Measurements from ENCODE around the gene RAPGEF2.
A peak's percentile ranks its signal among the peaks of the same experiment; 100 is the strongest.
"Not testable (repeated sequence)": the region's sequence is repeated elsewhere in the genome, so short reads cannot be mapped to it uniquely, and the experiment has no call there.

Gene RAPGEF2

DNA sequence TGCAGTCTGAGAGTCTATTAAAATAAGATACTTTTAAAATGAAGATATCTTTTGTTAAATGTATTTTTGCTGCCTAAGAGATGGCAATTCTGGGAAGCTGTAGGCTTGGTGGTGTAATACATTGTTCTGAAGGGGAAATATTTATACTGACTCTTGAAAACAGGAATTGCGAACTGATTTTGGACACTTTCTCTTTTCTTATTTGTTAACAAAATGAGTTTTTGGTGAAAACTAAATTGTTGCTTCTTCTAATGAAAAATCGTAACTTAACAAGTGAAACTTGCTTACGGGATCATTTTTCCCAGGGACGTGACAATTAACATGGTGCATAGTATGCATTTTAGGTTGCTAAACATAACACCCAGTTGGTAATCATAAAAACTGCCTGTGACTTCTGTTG is 71.0 kb downstream of the RAPGEF2 start:
- H3K4me3 Mint-ChIP-seq = no peak overlapping the region
- no peak for ATAC-seq (replicated peaks)
- H3K4me1 Mint-ChIP-seq = peaks cover 36 to 70% of the 10 kb centered on the region in 2 donors
- no peak overlapping the region for H3K27ac Mint-ChIP-seq
- peaks cover 6 to 9% of the 10 kb centered on the region in 2 donors for H3K27me3 Mint-ChIP-seq
- H3K36me3 Mint-ChIP-seq = no peaks in the 10 kb centered on the region
- no peak for DNase-seq
- no peaks in the 10 kb centered on the region for H3K9me3 Mint-ChIP-seq

DNA sequence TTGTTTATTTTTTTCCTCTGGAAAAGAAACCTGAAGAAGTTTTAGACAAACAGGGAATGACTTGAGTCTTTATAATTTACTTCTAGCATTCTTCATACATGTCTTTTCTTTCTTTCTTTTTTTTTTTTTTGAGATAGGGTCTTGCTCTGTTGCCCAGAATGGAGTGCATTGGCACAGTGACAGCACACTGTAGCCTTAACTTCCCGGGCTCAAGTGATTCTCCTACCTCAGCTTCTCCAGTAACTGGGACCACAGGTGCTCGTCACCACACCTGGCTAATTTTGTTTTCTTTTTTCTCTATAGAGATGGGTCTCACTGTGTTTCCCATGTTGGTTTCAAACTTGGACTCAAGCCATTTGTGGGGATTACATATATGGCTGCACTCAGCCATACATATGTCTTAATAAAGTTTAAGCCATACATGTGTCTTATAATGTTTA is 71.8 kb downstream of the RAPGEF2 start:
- Mint-ChIP-seq H3K4me1 (peaks cover 42 to 75% of the 10 kb centered on the region in 2 donors), H3K4me3 (no peak overlapping the region), H3K9me3 (no peaks in the 10 kb centered on the region), H3K36me3 (no peaks in the 10 kb centered on the region), H3K27me3 (peaks cover 6 to 9% of the 10 kb centered on the region in 2 donors), H3K27ac (no peak overlapping the region)
- ATAC-seq (replicated peaks) = no peak
- no peak for DNase-seq

DNA sequence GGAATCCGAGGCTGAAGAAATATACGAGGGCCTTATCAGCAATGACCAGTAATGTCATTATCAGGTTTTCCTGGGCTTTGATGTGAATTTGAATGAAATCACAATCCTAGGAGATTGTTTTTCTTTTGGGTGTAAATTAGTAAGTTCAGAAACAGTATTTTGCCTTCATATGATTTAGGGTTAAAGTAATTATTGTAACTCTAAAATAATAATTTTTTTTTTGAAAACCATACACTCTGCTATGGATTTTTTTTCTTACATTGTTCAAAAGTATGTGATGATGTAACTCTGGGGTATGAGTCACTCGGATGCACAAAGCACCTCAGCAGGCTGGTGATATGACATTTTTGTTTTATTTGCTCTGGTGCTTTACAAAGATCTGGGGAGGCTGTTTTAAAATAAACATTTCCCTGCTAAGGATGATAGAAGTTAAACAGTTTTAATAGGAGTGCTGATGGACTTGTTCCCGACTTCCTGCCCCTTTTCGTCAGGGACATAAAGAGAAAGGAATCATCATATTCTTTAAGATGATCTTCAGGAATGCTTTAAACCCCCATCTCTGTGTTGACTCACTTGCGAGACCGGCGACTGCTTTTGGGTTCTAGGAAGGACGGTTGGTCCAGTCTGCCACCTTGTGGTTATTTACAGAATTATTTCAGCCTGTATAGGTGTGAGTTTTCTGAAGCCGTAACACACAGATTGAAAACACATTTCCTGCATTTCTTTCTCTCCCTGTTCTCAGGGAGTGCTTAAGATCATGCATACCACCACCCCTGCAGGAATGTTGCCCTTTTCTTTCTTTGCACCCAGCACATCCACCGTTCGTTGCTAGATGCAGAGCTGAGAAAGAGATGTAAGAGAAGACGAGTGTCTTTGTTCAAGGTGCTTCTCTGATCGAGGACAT is 72.5 kb downstream of the RAPGEF2 start:
- peak; percentile 82 to 85 for ATAC-seq (replicated peaks)
- Mint-ChIP-seq H3K36me3 (no peaks in the 10 kb centered on the region), H3K4me1 (peaks cover 45 to 75% of the 10 kb centered on the region in 2 donors), H3K27ac (no peak overlapping the region), H3K27me3 (peaks cover 6 to 15% of the 10 kb centered on the region in 2 donors), H3K9me3 (no peaks in the 10 kb centered on the region), H3K4me3 (peak overlapping the region; percentile 7 to 34)
- peak; percentile 33 for DNase-seq

DNA sequence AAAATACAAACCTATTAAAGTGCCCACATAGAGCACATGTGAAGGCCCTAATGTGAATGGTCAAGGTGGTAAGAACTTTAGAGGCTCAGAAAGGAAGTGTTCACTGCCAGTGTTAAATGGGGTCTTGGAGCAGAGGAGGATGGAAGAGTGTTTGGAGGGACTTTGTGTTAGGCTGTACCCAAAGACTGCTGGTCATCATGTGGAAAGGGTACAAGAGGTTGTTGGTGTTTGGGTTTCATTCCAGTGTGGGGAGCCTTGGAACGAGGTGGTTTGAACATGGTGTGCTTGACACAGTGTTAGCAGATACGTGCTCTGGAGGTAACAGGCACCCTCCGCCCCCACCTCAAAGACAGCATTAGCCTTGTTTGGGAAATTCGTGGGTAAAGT is 73.1 kb downstream of the RAPGEF2 start:
- peaks cover 42 to 70% of the 10 kb centered on the region in 2 donors for H3K4me1 Mint-ChIP-seq
- DNase-seq (no peak), ATAC-seq (replicated peaks) (no peak)
- no peaks in the 10 kb centered on the region for H3K9me3 Mint-ChIP-seq
- H3K27ac Mint-ChIP-seq = no peak overlapping the region
- H3K4me3 Mint-ChIP-seq = peak overlapping the region in 1 of 2 donors; percentile 7
- H3K27me3 Mint-ChIP-seq = peaks cover 6 to 15% of the 10 kb centered on the region in 2 donors
- H3K36me3 Mint-ChIP-seq = no peaks in the 10 kb centered on the region

DNA sequence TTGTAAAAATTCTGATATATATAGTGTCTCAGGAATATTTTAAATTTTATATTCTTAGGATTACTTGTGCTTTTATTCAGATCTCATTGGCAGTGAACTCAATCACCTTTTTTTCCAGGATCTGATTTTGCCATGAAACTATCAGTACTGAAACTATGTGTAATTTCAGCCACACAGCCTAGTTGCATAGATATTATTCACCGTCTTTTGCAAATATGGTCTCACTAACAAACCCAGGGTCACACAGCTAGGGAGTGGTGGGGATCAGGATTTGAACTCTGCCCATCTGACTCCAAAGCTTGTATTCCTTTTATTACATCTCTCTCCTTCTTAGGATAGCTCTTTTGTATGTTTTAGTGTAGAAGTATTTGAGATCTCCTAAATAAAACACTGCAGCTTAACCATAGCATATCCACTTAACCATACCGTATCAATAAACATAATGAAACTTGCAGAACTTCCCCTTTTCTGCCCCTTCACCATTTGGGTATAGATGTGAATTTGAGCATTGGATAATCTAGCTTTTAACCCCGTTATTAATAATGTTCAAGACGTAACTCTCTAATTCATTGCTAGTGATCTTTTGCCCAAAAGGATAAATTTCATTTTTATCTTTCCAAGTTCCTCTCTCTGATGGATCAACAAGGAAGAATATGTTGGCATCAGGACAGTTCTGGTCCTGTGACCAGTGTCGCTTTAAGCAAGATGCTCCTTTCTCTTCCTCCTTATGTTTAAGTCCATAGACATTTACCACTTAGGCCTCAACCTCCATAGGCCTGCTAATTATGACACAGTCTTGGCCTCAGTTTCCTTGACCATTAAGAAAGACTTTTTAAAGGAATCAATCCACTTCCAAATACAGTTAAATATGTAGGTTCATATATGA is 74.6 kb downstream of the RAPGEF2 start:
- no peak overlapping the region for H3K4me3 Mint-ChIP-seq
- DNase-seq = no peak
- H3K27ac Mint-ChIP-seq = no peak overlapping the region

DNA sequence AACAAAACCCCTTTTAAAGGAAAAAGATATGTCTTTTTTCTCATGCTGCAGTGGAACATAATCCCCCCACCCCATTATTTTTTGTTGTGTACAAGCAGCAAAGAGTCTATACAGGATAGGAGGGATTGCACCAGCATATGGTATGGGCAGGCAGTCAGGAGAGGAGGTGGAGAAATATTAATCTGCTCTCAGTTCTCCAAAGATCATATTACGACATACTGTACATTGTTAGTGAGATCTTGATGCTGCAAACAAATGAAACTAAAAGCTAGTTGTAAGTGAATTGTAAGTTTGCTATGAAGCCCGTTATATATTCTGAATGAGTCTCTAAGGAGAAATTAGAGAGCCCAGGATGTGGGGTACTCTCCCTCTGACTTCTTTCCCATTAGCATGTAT is 75.3 kb downstream of the RAPGEF2 start:
- peaks cover 6 to 15% of the 10 kb centered on the region in 2 donors for H3K27me3 Mint-ChIP-seq
- DNase-seq = no peak
- ATAC-seq (replicated peaks) = peak in 1 of 2 donors; percentile 28
- H3K9me3 Mint-ChIP-seq = no peaks in the 10 kb centered on the region
- no peak overlapping the region for H3K4me3 Mint-ChIP-seq
- peaks cover 32 to 52% of the 10 kb centered on the region in 2 donors for H3K4me1 Mint-ChIP-seq
- no peaks in the 10 kb centered on the region for H3K36me3 Mint-ChIP-seq
- H3K27ac Mint-ChIP-seq = no peak overlapping the region

More for the DNA sequence above, 74.6 kb downstream of the RAPGEF2 start:
- no peaks in the 10 kb centered on the region for H3K9me3 Mint-ChIP-seq
- no peaks in the 10 kb centered on the region for H3K36me3 Mint-ChIP-seq
- peaks cover 6 to 15% of the 10 kb centered on the region in 2 donors for H3K27me3 Mint-ChIP-seq
- ATAC-seq (replicated peaks) = peak; percentile 71 to 80
- H3K4me1 Mint-ChIP-seq = peaks cover 33 to 58% of the 10 kb centered on the region in 2 donors

DNA sequence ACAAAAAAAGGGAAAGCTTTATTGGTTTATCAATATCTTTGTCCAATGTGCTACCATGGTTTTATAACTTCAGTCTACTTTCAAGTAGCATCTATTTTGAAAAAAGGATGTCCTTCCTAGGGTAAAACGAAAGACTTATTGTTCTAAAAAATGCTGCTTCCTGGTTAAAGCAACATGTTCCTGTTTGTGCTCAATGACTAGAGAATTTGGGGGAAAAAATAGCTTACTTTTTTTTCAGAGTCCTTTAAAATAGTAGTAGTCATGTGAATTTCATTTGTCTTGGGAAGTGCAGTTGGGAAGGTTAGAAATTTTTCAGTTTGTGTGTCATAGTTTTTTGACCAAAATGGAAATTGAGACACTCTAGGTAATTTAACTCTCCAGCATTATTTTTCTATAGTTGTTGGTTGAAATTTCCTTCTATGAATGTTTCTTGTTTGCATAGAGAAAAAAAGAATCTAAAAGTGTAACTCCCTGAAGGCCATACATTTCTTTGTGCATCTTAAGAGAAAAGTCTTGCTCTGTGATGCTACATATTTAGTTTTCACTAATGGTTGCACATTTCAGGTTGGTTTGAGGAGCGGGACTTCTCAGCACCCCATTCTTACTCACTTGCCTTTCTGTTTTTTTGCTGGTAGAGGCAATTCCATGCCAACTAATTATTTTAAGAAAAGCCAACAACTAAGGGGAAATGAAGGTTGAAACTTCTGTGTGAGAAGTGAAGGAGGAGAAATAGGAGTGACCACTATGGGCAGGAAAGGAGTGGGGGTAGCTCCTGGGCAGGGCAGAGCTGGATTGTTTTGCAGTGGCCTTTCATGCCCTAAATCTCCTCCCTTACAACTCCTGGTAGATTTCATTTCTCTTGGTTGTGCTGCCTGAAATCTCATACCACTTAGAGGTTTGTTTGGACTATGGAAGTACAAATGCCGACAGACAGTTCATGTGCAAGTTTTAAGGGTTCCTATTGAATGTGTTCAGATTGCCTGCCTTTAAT is 76.4 kb downstream of the RAPGEF2 start:
- Mint-ChIP-seq H3K36me3 (no peaks in the 10 kb centered on the region), H3K27ac (no peak overlapping the region), H3K4me1 (peaks cover 28 to 42% of the 10 kb centered on the region in 2 donors), H3K27me3 (peaks cover 6 to 15% of the 10 kb centered on the region in 2 donors), H3K4me3 (peak overlapping the region; percentile 54 to 72), H3K9me3 (no peaks in the 10 kb centered on the region)
- ATAC-seq (replicated peaks) = no peak
- no peak for DNase-seq

DNA sequence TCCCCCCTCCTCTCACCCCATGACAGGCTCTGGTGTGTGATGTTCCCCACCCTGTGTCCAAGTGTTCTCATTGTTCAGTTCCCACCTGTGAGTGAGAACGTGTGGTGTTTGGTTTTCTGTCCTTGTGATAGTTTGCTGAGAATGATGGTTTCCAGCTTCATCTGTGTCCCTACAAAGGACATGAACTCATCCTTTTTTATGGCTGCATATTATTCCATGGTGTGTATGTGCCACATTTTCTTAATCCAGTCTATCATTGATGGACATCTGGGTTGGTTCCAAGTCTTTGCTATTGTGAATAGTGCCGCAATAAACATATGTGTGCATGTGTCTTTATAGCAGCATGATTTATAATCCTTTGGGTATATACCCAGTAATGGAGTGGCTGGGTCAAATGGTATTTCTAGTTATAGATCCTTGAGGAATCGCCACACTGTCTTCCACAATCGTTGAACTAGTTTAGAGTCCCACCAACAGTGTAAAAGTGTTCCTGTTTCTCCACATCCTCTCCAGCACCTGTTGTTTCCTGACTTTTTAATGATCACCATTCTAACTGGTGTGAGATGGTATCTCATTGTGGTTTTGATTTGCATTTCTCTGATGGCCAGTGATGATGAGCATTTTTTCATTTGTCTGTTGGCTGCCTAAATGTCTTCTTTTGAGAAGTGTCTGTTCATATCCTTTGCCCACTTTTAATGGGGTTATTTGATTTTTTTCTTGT is 81.2 kb downstream of the RAPGEF2 start:
- not testable (repeated sequence) for H3K9me3 Mint-ChIP-seq; DNase-seq; H3K27ac Mint-ChIP-seq; ATAC-seq (replicated peaks); H3K27me3 Mint-ChIP-seq; H3K4me3 Mint-ChIP-seq; H3K36me3 Mint-ChIP-seq
- peaks cover 18 to 25% of the 10 kb centered on the region in 2 donors for H3K4me1 Mint-ChIP-seq

DNA sequence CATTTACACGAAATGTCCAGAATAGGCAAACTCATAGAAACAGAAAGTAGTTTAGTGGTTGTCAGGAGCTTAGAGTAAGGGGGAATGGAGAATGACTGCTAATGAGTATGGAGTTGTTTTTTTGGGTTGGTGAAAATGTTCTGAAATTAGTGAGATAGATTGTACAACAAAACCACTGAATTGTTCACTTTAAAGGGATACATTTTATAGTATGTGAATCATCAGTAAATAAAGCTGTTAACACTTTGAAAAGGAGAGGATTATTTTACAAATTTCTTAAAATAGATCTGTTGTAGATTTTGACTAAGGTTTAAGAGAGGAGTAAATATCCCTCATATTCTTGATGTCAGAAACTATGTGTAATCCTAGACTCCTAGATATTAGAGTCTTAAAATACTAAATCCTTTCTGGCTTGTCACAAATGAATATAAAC is 82.7 kb downstream of the RAPGEF2 start:
- H3K4me3 Mint-ChIP-seq = no peak overlapping the region

DNA sequence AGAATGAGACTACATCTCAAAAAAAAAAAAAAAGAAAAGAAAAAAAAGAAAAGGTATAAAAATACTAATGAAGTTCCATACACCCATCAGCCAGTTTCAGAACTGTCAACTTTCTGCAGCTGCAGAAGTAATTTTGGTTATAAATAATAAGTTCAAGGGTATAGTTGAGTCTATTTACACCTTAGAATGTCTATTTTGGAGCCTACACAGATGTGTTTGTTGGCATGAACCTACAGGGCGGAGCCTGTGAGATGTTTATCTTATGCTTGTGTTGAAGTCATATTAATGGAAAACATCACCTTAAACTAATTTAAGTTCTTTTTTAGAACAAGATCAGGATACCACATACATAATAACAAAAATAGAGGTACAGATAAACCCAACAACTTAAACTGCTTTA is 85.8 kb downstream of the RAPGEF2 start:
- no peaks in the 10 kb centered on the region for H3K27me3 Mint-ChIP-seq
- ATAC-seq (replicated peaks) (no peak), DNase-seq (no peak)
- no peak overlapping the region for H3K27ac Mint-ChIP-seq
- no peaks in the 10 kb centered on the region for H3K9me3 Mint-ChIP-seq
- H3K4me1 Mint-ChIP-seq = peaks cover 6 to 11% of the 10 kb centered on the region in 2 donors
- no peak overlapping the region for H3K4me3 Mint-ChIP-seq
- H3K36me3 Mint-ChIP-seq = no peaks in the 10 kb centered on the region

More for the DNA sequence above, 82.7 kb downstream of the RAPGEF2 start:
- Mint-ChIP-seq H3K27me3 (no peaks in the 10 kb centered on the region), H3K36me3 (no peaks in the 10 kb centered on the region), H3K4me1 (peaks cover 6 to 11% of the 10 kb centered on the region in 2 donors), H3K27ac (no peak overlapping the region), H3K9me3 (no peaks in the 10 kb centered on the region)
- ATAC-seq (replicated peaks) = no peak
- DNase-seq = no peak

DNA sequence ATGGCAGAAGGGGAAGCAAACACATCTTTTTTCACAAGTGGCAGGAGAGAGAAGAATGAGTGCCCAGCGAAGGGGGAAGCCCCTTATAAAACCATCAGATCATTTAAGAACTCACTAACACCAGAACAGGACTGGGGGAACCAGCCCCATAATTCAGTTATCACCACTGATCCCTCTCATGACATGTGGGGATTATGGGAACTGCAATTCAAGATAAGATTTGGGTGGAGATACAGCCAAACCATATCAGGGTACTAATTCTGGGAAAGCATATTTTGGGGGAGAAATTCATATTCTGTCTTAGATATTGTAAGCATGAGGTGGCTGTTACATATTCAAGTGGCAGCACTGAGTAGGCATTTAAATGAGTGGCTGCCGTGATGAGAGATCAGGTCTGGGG is 87.8 kb downstream of the RAPGEF2 start:
- peaks cover 1 to 4% of the 10 kb centered on the region in 2 donors for H3K36me3 Mint-ChIP-seq
- H3K27me3 Mint-ChIP-seq = no peaks in the 10 kb centered on the region
- no peaks in the 10 kb centered on the region for H3K9me3 Mint-ChIP-seq
- peaks cover 1% of the 10 kb centered on the region in 2 donors for H3K4me1 Mint-ChIP-seq
- H3K27ac Mint-ChIP-seq = no peak overlapping the region
- ATAC-seq (replicated peaks) (peak; percentile 36 to 46), DNase-seq (no peak)
- no peak overlapping the region for H3K4me3 Mint-ChIP-seq

DNA sequence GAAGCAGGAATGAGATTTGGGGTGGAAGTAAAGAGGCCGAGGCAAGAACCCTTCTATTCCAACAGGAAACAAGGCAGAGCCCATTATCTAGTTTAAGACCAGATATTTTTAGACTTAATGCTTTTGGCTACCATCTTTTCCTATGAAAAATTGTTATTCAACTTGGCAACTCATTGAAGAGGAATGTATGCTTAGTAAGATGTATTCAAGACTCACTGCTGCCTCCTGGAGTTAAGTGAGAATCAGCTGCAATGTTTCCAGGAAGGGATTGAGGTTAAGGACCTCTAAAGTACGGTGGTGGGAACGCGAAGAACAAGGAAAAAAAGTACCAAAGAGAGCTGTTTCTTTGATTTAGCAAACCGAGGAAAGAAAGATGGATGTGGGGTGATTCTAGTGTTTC is 89.1 kb downstream of the RAPGEF2 start:
- peaks cover 1 to 4% of the 10 kb centered on the region in 2 donors for H3K36me3 Mint-ChIP-seq
- H3K4me1 Mint-ChIP-seq = peaks cover 0 to 1% of the 10 kb centered on the region in 2 donors
- no peak for DNase-seq
- no peaks in the 10 kb centered on the region for H3K27me3 Mint-ChIP-seq
- no peaks in the 10 kb centered on the region for H3K9me3 Mint-ChIP-seq
- H3K4me3 Mint-ChIP-seq = no peak overlapping the region
- ATAC-seq (replicated peaks) = no peak
- H3K27ac Mint-ChIP-seq = no peak overlapping the region

DNA sequence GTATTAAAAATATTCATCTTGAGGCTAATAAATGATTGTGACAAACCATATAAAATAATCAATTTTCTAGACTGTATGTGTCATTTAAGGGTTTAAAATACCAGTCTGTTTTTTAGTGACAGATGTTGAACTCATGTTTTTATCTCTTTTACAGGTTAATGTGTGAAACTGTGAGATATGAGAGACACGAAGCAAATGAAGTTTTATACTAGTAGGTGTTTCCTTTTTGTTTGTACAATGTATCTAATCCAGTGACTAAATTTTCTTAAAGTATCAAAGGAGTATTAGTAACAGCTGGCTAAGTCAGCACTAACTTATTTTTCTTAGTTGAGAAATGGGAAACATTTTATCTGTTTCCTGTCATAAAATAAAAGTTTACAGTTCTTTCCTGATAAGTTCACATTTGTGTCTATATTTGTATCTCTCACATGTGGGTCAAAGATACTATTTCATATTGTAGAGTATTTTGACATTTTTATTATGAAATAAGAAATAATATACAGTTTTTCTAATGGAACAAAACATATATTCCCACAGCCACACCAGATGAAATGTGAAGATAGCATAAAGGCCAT is 90.3 kb downstream of the RAPGEF2 start:
- no peak for DNase-seq
- no peak for ATAC-seq (replicated peaks)
- Mint-ChIP-seq H3K4me3 (no peak overlapping the region), H3K9me3 (no peaks in the 10 kb centered on the region), H3K36me3 (peaks cover 1 to 4% of the 10 kb centered on the region in 2 donors), H3K4me1 (peaks cover 3 to 4% of the 10 kb centered on the region in 2 donors), H3K27ac (no peak overlapping the region), H3K27me3 (no peaks in the 10 kb centered on the region)

Measured in stimulated activated naive B cell treated with anti-CD40 and anti-IgM and Interleukin-4, amounts not matched to agents 10 μg/mL and 1 μg/mL and 100 μg/mL, for 72 hours (primary cell).